GM21529 (cell line): ENCODE data around the gene ZFHX3.

ENCODE experiments used
- ATAC-seq: cut with Tn5 transposase; IDR thresholded peaks from one replicate; pipeline ENCODE4 v1.9.1; 2021; ENCODE audit not compliant: unreplicated experiment

ZFHX3 gene

GRCh38 chr16:72857834-72858664 lies 189.9 kb downstream of the ZFHX3 start:
- no peak for ATAC-seq

GRCh38 chr16:72856797-72857196 lies 191.1 kb downstream of the ZFHX3 start:
- ATAC-seq = no peak

- ATAC-seq = no peak
These were observed 193.5 kb downstream of the ZFHX3 start for GRCh38 chr16:72854267-72854959.

GRCh38 chr16:72853575-72854266 lies 194.2 kb downstream of the ZFHX3 start:
- ATAC-seq = no peak

- no peak for ATAC-seq
These were observed 195.5 kb downstream of the ZFHX3 start for GRCh38 chr16:72852421-72852820.

GRCh38 chr16:72850853-72851252 lies 197.1 kb downstream of the ZFHX3 start:
- no peak for ATAC-seq

GRCh38 chr16:72850021-72850420 lies 197.9 kb downstream of the ZFHX3 start:
- ATAC-seq = no peak

- ATAC-seq = no peak
These were observed 198.9 kb downstream of the ZFHX3 start for GRCh38 chr16:72848759-72849664.

- ATAC-seq = no peak
These were observed 199.9 kb downstream of the ZFHX3 start for GRCh38 chr16:72848028-72848400.

- no peak for ATAC-seq
These were observed 200.5 kb downstream of the ZFHX3 start for GRCh38 chr16:72847187-72848027.

GRCh38 chr16:72846594-72846993 lies 201.3 kb downstream of the ZFHX3 start:
- ATAC-seq = no peak

GRCh38 chr16:72845322-72846020 lies 202.5 kb downstream of the ZFHX3 start:
- ATAC-seq = no peak

GRCh38 chr16:72844225-72844920 lies 203.6 kb downstream of the ZFHX3 start:
- ATAC-seq = no peak

GRCh38 chr16:72841506-72841905 lies 206.4 kb downstream of the ZFHX3 start:
- no peak for ATAC-seq

- ATAC-seq = no peak
These were observed 207.1 kb downstream of the ZFHX3 start for GRCh38 chr16:72840631-72841381.

GRCh38 chr16:72838951-72839350 lies 209.0 kb downstream of the ZFHX3 start:
- no peak for ATAC-seq

GRCh38 chr16:72838586-72838910 lies 209.4 kb downstream of the ZFHX3 start:
- no peak for ATAC-seq
